WERI-Rb-1 (cell line): ENCODE measurements around the gene NUDT1.

ENCODE experiments used
- DNase-seq: peaks from one replicate; pipeline ENCODE4 v3.0.0-alpha.2; 2020
- H3K27ac ChIP-seq: fragments of 250-450 bp; sonication (Bioruptor Pico); 2 replicates; pipeline ENCODE4 v1.5.1; 2020; ENCODE audit warnings: mild to moderate bottlenecking, moderate library complexity
- H3K27me3 ChIP-seq: fragments of 250-450 bp; sonication (Bioruptor Pico); 2 replicates; pipeline ENCODE4 v1.5.1; 2021; ENCODE audit warnings: mild to moderate bottlenecking, low read depth, moderate library complexity; ENCODE audit not compliant: insufficient read depth, severe bottlenecking
- H3K36me3 ChIP-seq: fragments of 250-450 bp; sonication (Bioruptor Pico); 2 replicates; pipeline ENCODE4 v1.5.1; 2020; ENCODE audit warnings: mild to moderate bottlenecking, moderate library complexity
- H3K4me3 ChIP-seq: 2 replicates; pipeline ENCODE4 v1.5.1; 2011; ENCODE audit warnings: low read depth, mild to moderate bottlenecking, control low read depth, low read length
- H3K9me3 ChIP-seq: fragments of 250-450 bp; sonication (Bioruptor Pico); 2 replicates; pipeline ENCODE4 v1.5.1; 2021; ENCODE audit warnings: mild to moderate bottlenecking, moderate library complexity; ENCODE audit not compliant: severe bottlenecking
- CTCF ChIP-seq: IDR thresholded peaks from 2 replicates; pipeline ENCODE4 v1.5.1; 2011; ENCODE audit warnings: low read depth, mild to moderate bottlenecking, control low read depth, inconsistent platforms, low read length

NUDT1 gene

GRCh38 chr7:2241580-2242540 lies at the start of gene NUDT1, which contains the start of gene MRM2:
Gene NUDT1, plus strand, starts transcription at chr7:2242226. Its CDS starts 2,349 bp downstream, at chr7:2244575.
Gene MRM2, minus strand, starts transcription at chr7:2242205. Its CDS starts 36 bp downstream, at chr7:2242169.
- Histone ChIP-seq H3K36me3 (peaks cover 47% of the 10 kb centered on the region), H3K9me3 (no peaks in the 10 kb centered on the region)

GRCh38 chr7:2192831-2193534 lies 49.0 kb upstream of the NUDT1 start:
- peaks cover 4% of the 10 kb centered on the region for H3K9me3 ChIP-seq
- H3K36me3 ChIP-seq = peaks cover 26% of the 10 kb centered on the region
- H3K27ac ChIP-seq = no peak overlapping the region
- no peak for DNase-seq
- no peaks in the 10 kb centered on the region for H3K27me3 ChIP-seq
- H3K4me3 ChIP-seq = no peak overlapping the region
- no peak for TF ChIP-seq CTCF

More at GRCh38 chr7:2241580-2242540, at the start of gene NUDT1, which contains the start of gene MRM2:
- DNase-seq = peak; percentile 89
- no peak for TF ChIP-seq CTCF
- Histone ChIP-seq H3K27ac (peak within 1 kb of the TSS; percentile 93), H3K4me3 (peak within 1 kb of the TSS; percentile 85), H3K27me3 (no peaks in the 10 kb centered on the region)

GRCh38 chr7:2193575-2194305 lies 48.3 kb upstream of the NUDT1 start:
- H3K36me3 ChIP-seq = peaks cover 29% of the 10 kb centered on the region
- no peak for DNase-seq
- H3K4me3 ChIP-seq = no peak overlapping the region
- peaks cover 4% of the 10 kb centered on the region for H3K9me3 ChIP-seq
- no peaks in the 10 kb centered on the region for H3K27me3 ChIP-seq
- TF ChIP-seq CTCF = no peak
- no peak overlapping the region for H3K27ac ChIP-seq

- H3K27me3 ChIP-seq = no peaks in the 10 kb centered on the region
- no peak overlapping the region for H3K4me3 ChIP-seq
- peaks cover 4% of the 10 kb centered on the region for H3K9me3 ChIP-seq
- no peak for TF ChIP-seq CTCF
- H3K27ac ChIP-seq = no peak overlapping the region
- no peak for DNase-seq
- peaks cover 43% of the 10 kb centered on the region for H3K36me3 ChIP-seq
Measured at GRCh38 chr7:2195400-2196246, 46.4 kb upstream of the NUDT1 start.
